Measurements from ENCODE around the gene GDPD4. TPM values are rescaled to one million over a fixed set of nuclear protein-coding genes. Genes with fewer than 3 reads are reported as not detected.

GDPD4 gene
- total and polyA plus RNA-seq, 4 donors, result not detected

- no peak overlapping the region for H3K27ac ChIP-seq (ENCODE audit: low read depth in 1 of 2, low read length in 1 of 2)
- no peaks in the 10 kb centered on the region for H3K36me3 ChIP-seq (ENCODE audit: control insufficient read depth in 4 of 4, insufficient read depth in 4 of 4, low read length in 4 of 4)
- no peak overlapping the region for H3K4me3 ChIP-seq
- no peak for TF ChIP-seq CTCF (IDR thresholded peaks at IDR 0.05; ENCODE audit: control extremely low read depth, extremely low read depth)
- H3K27me3 ChIP-seq (ENCODE audit: control insufficient read depth in 3 of 3, insufficient read depth in 3 of 3, low read length in 2 of 3), result no peaks in the 10 kb centered on the region
- 95 to 96% methylated on average over 23 of the region's 23 CpGs for WGBS, 2 donors
- H3K4me1 ChIP-seq (ENCODE audit: control insufficient read depth in 5 of 5, insufficient read depth in 5 of 5, low read length in 5 of 5), result no peaks in the 10 kb centered on the region
- no peak overlapping the region for H3K9ac ChIP-seq (ENCODE audit: insufficient read depth in 1 of 2, low read length in 2 of 2)
- ATAC-seq (ENCODE audit: insufficient read depth, low FRiP score) (no peak), DNase-seq (no peak)
- no peaks in the 10 kb centered on the region for H3K9me3 ChIP-seq (ENCODE audit: control insufficient read depth in 4 of 4, insufficient read depth in 3 of 4, low read length in 3 of 4)
These were observed 99.3 kb downstream of the GDPD4 start for GRCh38 chr11:77201991-77202841.

GRCh38 chr11:77201370-77201769 lies 100.1 kb downstream of the GDPD4 start:
- no peak overlapping the region for H3K9ac ChIP-seq (ENCODE audit: insufficient read depth in 1 of 2, low read length in 2 of 2)
- ATAC-seq (ENCODE audit: insufficient read depth, low FRiP score) (no peak), DNase-seq (no peak)
- H3K27me3 ChIP-seq (ENCODE audit: control insufficient read depth in 3 of 3, insufficient read depth in 3 of 3, low read length in 2 of 3), result peaks cover 0 to under 1% (median 0%) of the 10 kb centered on the region in 3 donors
- H3K36me3 ChIP-seq (ENCODE audit: control insufficient read depth in 4 of 4, insufficient read depth in 4 of 4, low read length in 4 of 4), result no peaks in the 10 kb centered on the region
- H3K4me1 ChIP-seq (ENCODE audit: control insufficient read depth in 5 of 5, insufficient read depth in 5 of 5, low read length in 5 of 5), result no peaks in the 10 kb centered on the region
- 89 to 91% methylated on average over 11 of the region's 11 CpGs for WGBS, 2 donors
- H3K4me3 ChIP-seq, result no peak overlapping the region
- H3K27ac ChIP-seq (ENCODE audit: low read depth in 1 of 2, low read length in 1 of 2), result no peak overlapping the region
- TF ChIP-seq CTCF (IDR thresholded peaks at IDR 0.05; ENCODE audit: control extremely low read depth, extremely low read depth), result no peak
- no peaks in the 10 kb centered on the region for H3K9me3 ChIP-seq (ENCODE audit: control insufficient read depth in 4 of 4, insufficient read depth in 3 of 4, low read length in 3 of 4)

GRCh38 chr11:77200351-77201268 lies 100.9 kb downstream of the GDPD4 start:
- no peak overlapping the region for H3K9ac ChIP-seq (ENCODE audit: insufficient read depth in 1 of 2, low read length in 2 of 2)
- H3K4me1 ChIP-seq (ENCODE audit: control insufficient read depth in 5 of 5, insufficient read depth in 5 of 5, low read length in 5 of 5), result peaks cover 0 to under 1% (median 0%) of the 10 kb centered on the region in 5 donors
- 90 to 94% methylated on average over 12 of the region's 12 CpGs for WGBS, 2 donors
- H3K4me3 ChIP-seq, result no peak overlapping the region
- DNase-seq, result no peak
- no peak overlapping the region for H3K27ac ChIP-seq (ENCODE audit: low read depth in 1 of 2, low read length in 1 of 2)
- peaks cover 0 to 2% (median 0%) of the 10 kb centered on the region in 3 donors for H3K27me3 ChIP-seq (ENCODE audit: control insufficient read depth in 3 of 3, insufficient read depth in 3 of 3, low read length in 2 of 3)
- ATAC-seq (ENCODE audit: insufficient read depth, low FRiP score), result no peak
- H3K36me3 ChIP-seq (ENCODE audit: control insufficient read depth in 4 of 4, insufficient read depth in 4 of 4, low read length in 4 of 4), result no peaks in the 10 kb centered on the region
- H3K9me3 ChIP-seq (ENCODE audit: control insufficient read depth in 4 of 4, insufficient read depth in 3 of 4, low read length in 3 of 4), result no peaks in the 10 kb centered on the region
- TF ChIP-seq CTCF (IDR thresholded peaks at IDR 0.05; ENCODE audit: control extremely low read depth, extremely low read depth), result no peak

Data from lung (tissue), 12 donors.